Stimulated activated CD8-positive, alpha-beta memory T cell treated with anti-CD3 and anti-CD28 coated beads, Interleukin-2, amount 100 ng/mL, for 48 hours (primary cell): ENCODE results near the gene PTK6.

Source experiments
- DNase-seq, 2 donors: peaks; one replicate each; pipeline ENCODE4 v3.0.0-alpha.2; 2020; ENCODE audit warnings: low read depth in 2 of 2

PTK6 gene

DNA sequence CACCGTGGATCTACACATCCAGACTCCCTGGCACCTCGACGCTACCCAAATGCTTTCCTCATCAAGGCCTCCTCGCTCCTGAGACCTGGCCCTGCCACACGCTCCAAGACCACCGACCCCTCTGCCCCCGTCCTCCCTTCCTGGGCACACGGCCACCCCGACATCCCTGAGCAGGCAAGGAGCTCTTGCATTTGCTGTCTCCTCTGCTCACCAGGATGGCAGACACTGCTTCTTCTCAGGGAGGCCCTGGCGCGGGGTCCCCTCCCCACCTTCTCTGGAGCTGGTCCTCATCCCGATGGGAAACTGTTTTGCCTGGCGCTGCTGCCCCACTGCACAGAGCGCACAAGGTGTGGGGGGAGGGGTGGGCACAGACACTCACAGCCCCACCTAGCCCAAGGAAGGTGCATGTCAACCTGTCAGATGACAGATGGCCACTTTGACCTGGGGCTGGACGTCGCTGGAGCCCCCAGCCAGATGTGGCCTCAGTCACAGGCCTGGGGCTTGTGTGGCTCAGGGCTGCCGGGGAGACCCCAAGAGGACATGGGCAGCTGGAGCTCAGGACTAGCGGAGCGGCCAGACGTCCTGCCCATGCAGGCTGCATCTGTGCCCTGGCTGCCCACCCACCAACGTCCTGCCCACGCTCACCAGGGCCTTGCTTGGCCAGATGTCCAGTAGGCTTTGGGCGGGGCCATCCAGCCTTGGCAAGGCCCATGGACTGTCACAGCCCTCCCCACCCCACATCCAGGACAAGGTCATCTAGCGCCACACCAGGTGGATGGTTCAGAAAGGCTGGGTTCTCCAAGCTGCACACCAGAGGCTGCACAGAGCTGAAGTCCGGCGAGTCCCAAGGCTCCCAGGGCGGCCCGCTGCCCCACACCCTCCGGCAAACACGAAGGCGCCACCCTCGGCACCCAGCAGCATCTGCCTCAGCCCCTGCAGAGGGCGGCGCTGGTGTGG, 58.6 kb downstream of the PTK6 start:
- DNase-seq: no peak
